Body of pancreas (tissue), 4 donors: ENCODE measurements around the gene MROH2B.

Experiments
- POLR2A ChIP-seq, 3 donors: fragments of 450-650 bp; IDR thresholded peaks; one replicate each; pipeline ENCODE4 v1.6.1; 2016; ENCODE audit warnings: antibody characterized with exemption in 3 of 3, mild to moderate bottlenecking in 2 of 3
- TF ChIP-seq, protein P1 (sequence below), 7 experiments: fragments of 450-650 bp in 4 of 7; fragments of 200-600 bp in 3 of 7; sonication (generic) in 3 of 7; IDR thresholded peaks; one replicate each; pipeline ENCODE4 v1.5.1; 2016 to 2019; ENCODE audit warnings: antibody characterized with exemption in 7 of 7

DNA sequence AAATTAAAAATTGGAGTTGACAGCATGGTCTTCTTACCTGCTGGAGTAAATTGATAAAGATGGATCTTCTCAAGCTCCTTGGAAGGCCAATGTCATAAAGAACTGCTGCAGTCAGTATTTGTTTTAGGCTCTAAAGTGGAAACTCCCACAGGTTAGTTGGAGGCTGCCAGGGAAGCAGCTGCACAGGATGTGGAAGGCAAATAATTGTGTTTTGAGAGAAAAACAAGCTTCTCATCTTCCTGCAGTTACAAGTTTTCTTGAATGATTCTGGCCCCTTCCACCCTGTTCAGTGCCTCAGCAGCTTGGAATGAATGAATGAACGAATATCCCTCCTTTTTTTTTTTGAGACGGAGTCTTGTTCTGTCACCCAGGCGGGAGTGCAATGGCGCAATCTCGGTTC lies 13.9 kb downstream of the MROH2B start:
- TF ChIP-seq POLR2A (IDR thresholded peaks at IDR 0.05), result no peak
- TF ChIP-seq, protein P1, sequence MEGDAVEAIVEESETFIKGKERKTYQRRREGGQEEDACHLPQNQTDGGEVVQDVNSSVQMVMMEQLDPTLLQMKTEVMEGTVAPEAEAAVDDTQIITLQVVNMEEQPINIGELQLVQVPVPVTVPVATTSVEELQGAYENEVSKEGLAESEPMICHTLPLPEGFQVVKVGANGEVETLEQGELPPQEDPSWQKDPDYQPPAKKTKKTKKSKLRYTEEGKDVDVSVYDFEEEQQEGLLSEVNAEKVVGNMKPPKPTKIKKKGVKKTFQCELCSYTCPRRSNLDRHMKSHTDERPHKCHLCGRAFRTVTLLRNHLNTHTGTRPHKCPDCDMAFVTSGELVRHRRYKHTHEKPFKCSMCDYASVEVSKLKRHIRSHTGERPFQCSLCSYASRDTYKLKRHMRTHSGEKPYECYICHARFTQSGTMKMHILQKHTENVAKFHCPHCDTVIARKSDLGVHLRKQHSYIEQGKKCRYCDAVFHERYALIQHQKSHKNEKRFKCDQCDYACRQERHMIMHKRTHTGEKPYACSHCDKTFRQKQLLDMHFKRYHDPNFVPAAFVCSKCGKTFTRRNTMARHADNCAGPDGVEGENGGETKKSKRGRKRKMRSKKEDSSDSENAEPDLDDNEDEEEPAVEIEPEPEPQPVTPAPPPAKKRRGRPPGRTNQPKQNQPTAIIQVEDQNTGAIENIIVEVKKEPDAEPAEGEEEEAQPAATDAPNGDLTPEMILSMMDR (IDR thresholded peaks at IDR 0.05), result no peak
